HepG2 (cell line): ENCODE measurements around the gene CORO1C. TPM values are rescaled to one million over a fixed set of nuclear protein-coding genes. Genes with fewer than 3 reads are reported as not detected.

ENCODE experiments used
- ATAC-seq: fragments of 200-7000 bp; cut with Tn5 transposase; 3 replicates; pipeline ENCODE4 v1.9.1; 2020; ENCODE audit warnings: mild to moderate bottlenecking, moderate library complexity
- BruUV-seq: library from RNA; stranded (reverse); fragments of 400-500 nt; replicated peaks from 2 replicates; lab custom pipeline; 2021; lab: Mats Ljungman, UMichigan
- CTCF ChIA-PET: fragments of 300-600 bp; formaldehyde crosslinking; extraction: SDS; loops from one replicate; lab custom pipeline; 2021; ENCODE audit warnings: low total read pairs, inconsistent platforms, low intra/inter-chr PET ratio; lab: Yijun Ruan, JAX
- POLR2A ChIA-PET: fragments of 350-600 bp; sonication (Branson Sonifier 250); formaldehyde crosslinking; loops from one replicate; lab custom pipeline; 2020; ENCODE audit warnings: antibody characterized with exemption, inconsistent platforms; lab: Yijun Ruan, JAX
- DNase-seq: peaks from one replicate; pipeline ENCODE4 v3.0.0-alpha.2; 2015; ENCODE audit warnings: low spot score
- FAIRE-seq: peaks from 3 replicates; lab custom pipeline; 2011; peaks lifted over from hg19 to GRCh38; lab: Jason Lieb, UNC
- H2AFZ ChIP-seq: one replicate; pipeline ENCODE4 v1.6.1; 2011; ENCODE audit warnings: low read length, inconsistent platforms
- H3K27ac ChIP-seq: fragments of 300-600 bp; 3 replicates; pipeline ENCODE4 v1.8.0; 2011; ENCODE audit warnings: mixed run types, mild to moderate bottlenecking, mixed read lengths, low read length, inconsistent platforms; ENCODE audit not compliant: insufficient read depth; ENCODE audit errors: extremely low read length
- H3K27me3 ChIP-seq, 2 experiments: fragments of 200-600 bp in 1 of 2; 2 replicates in 1 of 2; 3 replicates in 1 of 2; pipeline versions ENCODE4 v1.6.0 to v1.8.0; 2011; ENCODE audit warnings: low read length in 2 of 2, mild to moderate bottlenecking in 2 of 2, moderate library complexity in 2 of 2, inconsistent platforms in 1 of 2; ENCODE audit not compliant: insufficient read depth in 2 of 2, control insufficient read depth in 1 of 2
- H3K36me3 ChIP-seq, 2 experiments: fragments of 200-600 bp in 1 of 2; replicated peaks in 1 of 2; 2 replicates in 1 of 2; 3 replicates in 1 of 2; pipeline versions ENCODE4 v1.5.1 to v1.8.0; 2011; ENCODE audit warnings: low read length in 2 of 2, inconsistent platforms in 1 of 2; ENCODE audit not compliant: insufficient read depth in 2 of 2, control insufficient read depth in 1 of 2
- H3K4me1 ChIP-seq: 2 replicates; pipeline ENCODE4 v1.5.1; 2012; ENCODE audit warnings: low read length, inconsistent platforms; ENCODE audit not compliant: insufficient read depth
- H3K4me2 ChIP-seq: 2 replicates; pipeline ENCODE4 v1.6.0; 2011; ENCODE audit warnings: low read depth, low read length, inconsistent platforms
- H3K4me3 ChIP-seq, 3 experiments: fragments of 200-600 bp in 1 of 3; sonication (generic), shearing (Covaris generic) in 1 of 3; replicated peaks in 1 of 3; 2 replicates each; pipeline ENCODE4 v1.5.1; 2011 to 2016; ENCODE audit warnings: low read length in 3 of 3, inconsistent platforms in 2 of 3, low read depth in 2 of 3, mild to moderate bottlenecking in 2 of 3, control low read depth in 1 of 3, mixed read lengths in 1 of 3; ENCODE audit not compliant: insufficient read depth in 1 of 3
- H3K79me2 ChIP-seq: one replicate; pipeline ENCODE4 v1.6.1; 2011; ENCODE audit warnings: low read length, inconsistent platforms; ENCODE audit not compliant: insufficient read depth
- H3K9ac ChIP-seq: 2 replicates; pipeline ENCODE4 v1.6.0; 2011; ENCODE audit warnings: mild to moderate bottlenecking, low read depth, low read length, inconsistent platforms; ENCODE audit not compliant: insufficient read depth
- H3K9me3 ChIP-seq: 2 replicates; pipeline ENCODE4 v1.5.1; 2012; ENCODE audit warnings: mild to moderate bottlenecking, low read length
- H4K20me1 ChIP-seq: 2 replicates; pipeline ENCODE4 v1.6.0; 2011; ENCODE audit warnings: inconsistent platforms, mild to moderate bottlenecking, low read length, moderate library complexity; ENCODE audit not compliant: insufficient read depth
- CHD4 ChIP-seq: fragments of 200-600 bp; sonication (generic); IDR thresholded peaks from 2 replicates; pipeline ENCODE4 v1.7.0; 2017; ENCODE audit warnings: mild to moderate bottlenecking, low read length, borderline replicate concordance
- HOXD1 ChIP-seq: sonication (generic); formaldehyde crosslinking; IDR thresholded peaks from 2 replicates; pipeline ENCODE4 v1.5.0; 2020; ENCODE audit warnings: missing genetic modification reagents
- IKZF1 ChIP-seq: fragments of 450-650 bp; IDR thresholded peaks from 2 replicates; pipeline ENCODE4 v1.7.1; 2016
- NBN ChIP-seq: fragments of 450-650 bp; conservative IDR thresholded peaks from 2 replicates; pipeline ENCODE4 v1.6.1; 2017
- RELA ChIP-seq: sonication (generic); formaldehyde crosslinking; IDR thresholded peaks from 2 replicates; pipeline ENCODE4 v1.4.0; 2020; ENCODE audit warnings: missing genetic modification reagents
- SOX5 ChIP-seq: IDR thresholded peaks from 2 replicates; pipeline ENCODE4 v1.6.1; 2016; ENCODE audit warnings: borderline replicate concordance
- YEATS4 ChIP-seq: sonication (generic); formaldehyde crosslinking; IDR thresholded peaks from 2 replicates; pipeline ENCODE4 v1.4.0; 2020; ENCODE audit warnings: missing genetic modification reagents, borderline replicate concordance
- ZKSCAN1 ChIP-seq: fragments of 150-350 bp; IDR thresholded peaks from 2 replicates; pipeline ENCODE4 v1.6.1; 2014; ENCODE audit warnings: low read length
- ZNF10 ChIP-seq: sonication (generic); formaldehyde crosslinking; IDR thresholded peaks from 2 replicates; pipeline ENCODE4 v1.4.0; 2020; ENCODE audit warnings: mild to moderate bottlenecking, low read depth, missing genetic modification reagents, borderline replicate concordance
- ZNF350 ChIP-seq: sonication (generic); formaldehyde crosslinking; IDR thresholded peaks from 2 replicates; pipeline ENCODE4 v1.4.0; 2020; ENCODE audit warnings: mild to moderate bottlenecking, low read depth, missing genetic modification reagents, borderline replicate concordance
- ZNF530 ChIP-seq: sonication (generic); formaldehyde crosslinking; IDR thresholded peaks from 2 replicates; pipeline ENCODE4 v1.5.0; 2020; ENCODE audit warnings: low read depth, mild to moderate bottlenecking, missing genetic modification reagents
- ZNF550 ChIP-seq: sonication (generic); formaldehyde crosslinking; IDR thresholded peaks from 2 replicates; pipeline ENCODE4 v1.4.0; 2020; ENCODE audit warnings: mild to moderate bottlenecking, missing genetic modification reagents, borderline replicate concordance
- ZNF629 ChIP-seq: sonication (generic); formaldehyde crosslinking; conservative IDR thresholded peaks from 2 replicates; pipeline ENCODE4 v1.5.0; 2020; ENCODE audit warnings: missing genetic modification reagents
- ZNF792 ChIP-seq: IDR thresholded peaks from 2 replicates; pipeline ENCODE4 v1.6.1; 2016
- WGBS: methylation state at CpG from one replicate; pipeline ENCODE4 v1.1.6; 2017; ENCODE audit warnings: low lambda C conversion rate; 5-methylcytosine and 5-hydroxymethylcytosine counted together
- in situ Hi-C: cut with HindIII; loops from 2 replicates; pipeline ENCODE4 v1.10.0; 2017; ENCODE audit warnings: low pct_unique_long_range_greater_than_20kb; ENCODE audit not compliant: extremely low pct_ligation_motif_present
- intact Hi-C: fragments of 100-400 bp; cut with micrococcal nuclease; formaldehyde crosslinking; loops from one replicate; pipeline ENCODE4 v1.10.0; 2022; ENCODE audit not compliant: unreplicated experiment
- polyA plus RNA-seq, 8 experiments: library from polyadenylated mRNA; depleted of rRNA in 3 of 8; stranded (reverse) in 7 of 8; unstranded in 1 of 8; fragments of >200 nt; fragmentation: Illumina TruSeq in 4 of 8; extraction: Trizol in 4 of 8; gene quantifications; 2 replicates each; pipeline versions ENCODE4 v1.2.1 to v1.2.3, GENCODE V29; 2011 to 2016; ENCODE audit warnings: low read depth in 4 of 8, missing spikeins in 1 of 8, mixed read lengths in 1 of 8; ENCODE audit not compliant: insufficient read depth in 1 of 8
- total RNA-seq, 5 experiments: library from RNA; depleted of rRNA; stranded (reverse); fragments of >200 nt; fragmentation: Illumina TruSeq; extraction: Trizol; gene quantifications; 2 replicates each; pipeline ENCODE4 v1.2.3, GENCODE V29; 2016; ENCODE audit warnings: low read depth in 1 of 5
- TF ChIP-seq, protein P1 (sequence below): sonication (generic); IDR thresholded peaks from 2 replicates; pipeline ENCODE4 v1.6.1; 2016; ENCODE audit warnings: low read depth, borderline replicate concordance

The CORO1C gene
- total and polyA plus RNA-seq, 2 of the 13 experiments (the other 11 are each of a cell fraction or from before 2014, with no cell fraction given): 73.7 to 131 TPM

DNA sequence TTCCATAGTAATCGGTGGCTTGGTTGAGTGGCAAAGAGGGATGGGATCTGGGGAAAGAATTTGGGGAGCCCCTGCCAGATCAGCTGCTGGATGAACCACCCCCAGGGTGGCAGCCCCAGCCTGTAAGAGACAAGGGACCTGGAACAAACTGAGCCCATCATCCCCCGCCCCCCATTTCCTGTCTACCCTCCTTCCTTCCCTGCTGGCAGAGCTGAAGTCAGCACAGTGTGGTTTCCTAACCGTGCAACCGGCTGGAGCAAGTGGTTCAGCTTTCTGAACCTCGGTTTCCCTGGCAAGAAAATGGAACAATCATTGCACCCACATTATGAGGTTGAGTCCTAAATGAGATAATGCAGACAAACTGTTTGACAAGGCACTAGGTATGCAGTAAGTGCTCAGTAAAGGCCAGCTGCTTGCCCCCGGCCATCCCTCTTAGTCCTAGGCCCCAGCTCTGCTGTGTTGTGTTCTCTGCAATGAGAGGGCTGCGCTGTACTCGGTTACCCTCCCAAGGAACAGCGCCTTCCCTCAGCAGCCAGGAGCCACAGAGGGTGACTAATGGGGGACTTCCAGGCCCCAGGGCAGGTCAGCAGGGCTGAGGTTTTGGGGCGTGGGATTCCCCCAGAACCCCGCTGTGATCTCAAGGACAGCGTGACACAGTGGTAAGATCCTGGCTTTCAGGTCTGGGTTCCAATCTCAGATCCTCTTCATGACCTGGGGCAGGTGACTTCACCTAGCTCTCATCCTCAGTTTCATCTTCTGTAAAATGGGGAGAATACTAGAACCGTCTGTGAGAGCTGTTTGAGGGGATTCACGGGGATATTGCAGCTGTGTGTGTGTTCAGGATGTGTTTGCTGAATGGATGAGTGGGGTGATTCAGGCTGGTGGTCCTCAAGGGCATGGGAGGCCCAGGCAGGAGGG, 114.1 kb downstream of the CORO1C start:
- intact Hi-C loops: no loop called here
- H4K20me1 ChIP-seq: no peaks in the 10 kb centered on the region
- H3K36me3 ChIP-seq: no peaks in the 10 kb centered on the region
- 16% methylated on average over 6 of the region's 14 CpGs for WGBS
- no peak for TF ChIP-seq ZNF550 (CRISPR knock-in tag)
- TF ChIP-seq CHD4: peak; percentile 38; the same call in 1 of the 2 replicates
- TF ChIP-seq, protein P1, sequence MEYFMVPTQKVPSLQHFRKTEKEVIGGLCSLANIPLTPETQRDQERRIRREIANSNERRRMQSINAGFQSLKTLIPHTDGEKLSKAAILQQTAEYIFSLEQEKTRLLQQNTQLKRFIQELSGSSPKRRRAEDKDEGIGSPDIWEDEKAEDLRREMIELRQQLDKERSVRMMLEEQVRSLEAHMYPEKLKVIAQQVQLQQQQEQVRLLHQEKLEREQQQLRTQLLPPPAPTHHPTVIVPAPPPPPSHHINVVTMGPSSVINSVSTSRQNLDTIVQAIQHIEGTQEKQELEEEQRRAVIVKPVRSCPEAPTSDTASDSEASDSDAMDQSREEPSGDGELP: no peak
- TF ChIP-seq ZNF350 (CRISPR knock-in tag): no peak
- no peak for TF ChIP-seq ZNF10
- no peak for TF ChIP-seq YEATS4 (CRISPR knock-in tag)
- no peak for TF ChIP-seq ZNF530 (CRISPR knock-in tag)
- no peak for TF ChIP-seq HOXD1 (CRISPR knock-in tag)
- TF ChIP-seq ZNF792 (CRISPR knock-in tag): no peak
- TF ChIP-seq NBN: no peak
- no peak for TF ChIP-seq SOX5 (CRISPR knock-in tag)
- TF ChIP-seq RELA: no peak
- no peak for TF ChIP-seq ZKSCAN1
- peak; percentile 71; the same call in 1 of the 2 replicates for TF ChIP-seq ZNF629
- TF ChIP-seq IKZF1: no peak
- no TSS peak for BruUV-seq
- in situ Hi-C loops: loop anchor here (5.0 kb wide), 1 partner anchor 50 kb away; no protein-coding TSS in a partner anchor
- H3K27me3 ChIP-seq: peaks cover 0 to 4% of the 10 kb centered on the region in 2 experiments; a peak in 1 of 5 replicates
- FAIRE-seq (no peak), DNase-seq (no peak), ATAC-seq (no peak)
- H3K27ac ChIP-seq: no peak overlapping the region
- peaks cover 30% of the 10 kb centered on the region for H3K4me1 ChIP-seq
- no peak overlapping the region for H3K9ac ChIP-seq
- no peaks in the 10 kb centered on the region for H3K79me2 ChIP-seq
- no peak overlapping the region for H2AFZ ChIP-seq
- no peak overlapping the region for H3K4me3 ChIP-seq
- H3K9me3 ChIP-seq: no peaks in the 10 kb centered on the region
- H3K4me2 ChIP-seq: no peak overlapping the region
- POLR2A ChIA-PET: interaction anchor here (1.7 to 2.1 kb wide), 2 partner anchors 55 to 56 kb away, joined by 4 to 13 read pairs; partner anchors contain the start of genes ISCU and SART3
- CTCF ChIA-PET: interaction anchor here (1.1 to 3.0 kb wide), 3 partner anchors 53 to 186 kb away, joined by 3 to 45 read pairs (median 3); partner anchors contain the start of gene ISCU
